Loucy (cell line): ENCODE results near the gene FHAD1.

Experiments used
- EZH2phosphoT487 ChIP-seq: fragments of 200-600 bp; IDR thresholded peaks from 2 replicates; pipeline ENCODE4 v1.6.1; 2018; ENCODE audit warnings: antibody characterized with exemption, mild to moderate bottlenecking, moderate library complexity, borderline replicate concordance
- TF ChIP-seq, protein P1 (sequence below): fragments of 200-600 bp; sonication (generic); conservative IDR thresholded peaks from 2 replicates; pipeline ENCODE4 v1.5.1; 2014; ENCODE audit warnings: mild to moderate bottlenecking, antibody characterized with exemption, low read length

- TF ChIP-seq, protein P1, sequence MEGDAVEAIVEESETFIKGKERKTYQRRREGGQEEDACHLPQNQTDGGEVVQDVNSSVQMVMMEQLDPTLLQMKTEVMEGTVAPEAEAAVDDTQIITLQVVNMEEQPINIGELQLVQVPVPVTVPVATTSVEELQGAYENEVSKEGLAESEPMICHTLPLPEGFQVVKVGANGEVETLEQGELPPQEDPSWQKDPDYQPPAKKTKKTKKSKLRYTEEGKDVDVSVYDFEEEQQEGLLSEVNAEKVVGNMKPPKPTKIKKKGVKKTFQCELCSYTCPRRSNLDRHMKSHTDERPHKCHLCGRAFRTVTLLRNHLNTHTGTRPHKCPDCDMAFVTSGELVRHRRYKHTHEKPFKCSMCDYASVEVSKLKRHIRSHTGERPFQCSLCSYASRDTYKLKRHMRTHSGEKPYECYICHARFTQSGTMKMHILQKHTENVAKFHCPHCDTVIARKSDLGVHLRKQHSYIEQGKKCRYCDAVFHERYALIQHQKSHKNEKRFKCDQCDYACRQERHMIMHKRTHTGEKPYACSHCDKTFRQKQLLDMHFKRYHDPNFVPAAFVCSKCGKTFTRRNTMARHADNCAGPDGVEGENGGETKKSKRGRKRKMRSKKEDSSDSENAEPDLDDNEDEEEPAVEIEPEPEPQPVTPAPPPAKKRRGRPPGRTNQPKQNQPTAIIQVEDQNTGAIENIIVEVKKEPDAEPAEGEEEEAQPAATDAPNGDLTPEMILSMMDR, result no peak
- TF ChIP-seq EZH2phosphoT487, result no peak
Measured at GRCh38 chr1:15350151-15350550, 103.1 kb downstream of the FHAD1 start.
